Transverse colon (tissue), 4 donors: ENCODE data around the gene MYO18B. TPM values are rescaled to one million over a fixed set of nuclear protein-coding genes. Genes with fewer than 3 reads are reported as not detected.

ENCODE experiments used
- DNase-seq: peaks from one replicate; pipeline ENCODE4 v3.0.0-alpha.2; 2019
- H3K27ac ChIP-seq, 4 donors: fragments of 200-600 bp; sonication (generic); 2 replicates each; pipeline ENCODE4 v1.5.1; 2016 to 2018; ENCODE audit warnings: inconsistent platforms in 4 of 4
- H3K27me3 ChIP-seq: fragments of 200-600 bp; sonication (generic); 2 replicates; pipeline ENCODE4 v1.5.1; 2017; ENCODE audit warnings: inconsistent platforms
- H3K36me3 ChIP-seq, 4 donors: fragments of 200-600 bp; sonication (generic); 2 replicates each; pipeline ENCODE4 v1.5.1; 2017 to 2019; ENCODE audit warnings: inconsistent platforms in 4 of 4
- H3K4me1 ChIP-seq, 4 donors: fragments of 200-600 bp; sonication (generic); 2 replicates each; pipeline ENCODE4 v1.5.1; 2017 to 2020; ENCODE audit warnings: inconsistent platforms in 4 of 4
- H3K4me3 ChIP-seq, 4 donors: fragments of 200-600 bp; sonication (generic); 1 replicate in 1 of 4; 2 replicates in 3 of 4; pipeline versions ENCODE4 v1.5.1 to v1.6.1; 2017 to 2019; ENCODE audit warnings: inconsistent platforms in 4 of 4
- H3K9me3 ChIP-seq, 2 donors: fragments of 200-600 bp; sonication (generic); 2 replicates each; pipeline ENCODE4 v1.5.1; 2017 to 2019; ENCODE audit warnings: inconsistent platforms in 2 of 2
- EP300 ChIP-seq: sonication (generic); formaldehyde crosslinking; IDR thresholded peaks from one replicate; pipeline ENCODE4 v1.6.1; 2017; ENCODE audit warnings: antibody characterized with exemption, low read depth
- POLR2A ChIP-seq: fragments of 450-650 bp; IDR thresholded peaks from one replicate; pipeline ENCODE4 v1.6.1; 2016; ENCODE audit warnings: antibody characterized with exemption, mild to moderate bottlenecking, moderate library complexity
- POLR2AphosphoS5 ChIP-seq, 3 donors: sonication (generic); formaldehyde crosslinking; IDR thresholded peaks; one replicate each; pipeline ENCODE4 v1.6.1; 2016; ENCODE audit warnings: antibody characterized with exemption in 3 of 3
- WGBS, 2 donors: methylation state at CpG; one replicate each; pipeline ENCODE4 v1.1.5; 2018; ENCODE audit warnings: low coverage in 1 of 2; 5-methylcytosine and 5-hydroxymethylcytosine counted together
- in situ Hi-C, 4 donors: fragments of 200-750 bp; cut with MboI; loops; one replicate each; pipeline versions ENCODE4 v1.15.0 to v1.15.1; 2017; ENCODE audit warnings: low sequenced_read_pairs in 3 of 4, low pct_ligation_motif_present in 1 of 4, low pct_unique_long_range_greater_than_20kb in 1 of 4
- intact Hi-C: fragments of 100-400 bp; cut with DNase I; formaldehyde crosslinking; loops from one replicate; pipeline ENCODE4 v1.15.1; 2023; ENCODE audit warnings: low total_unique reads
- total RNA-seq, 4 donors: library from RNA; depleted of rRNA; stranded (reverse); fragments of >200 nt; gene quantifications; one replicate each; pipeline ENCODE4 v1.1.0, GENCODE V29; 2016
- TF ChIP-seq, protein P1 (sequence below), 5 experiments: fragments of 200-600 bp in 3 of 5; fragments of 450-650 bp in 2 of 5; sonication (generic) in 3 of 5; IDR thresholded peaks; 1 replicate in 2 of 5; 2 replicates in 3 of 5; pipeline ENCODE4 v1.5.1; 2016 to 2017; ENCODE audit warnings: antibody characterized with exemption in 5 of 5, inconsistent platforms in 3 of 5, mild to moderate bottlenecking in 2 of 5, moderate library complexity in 1 of 5

Gene MYO18B
- total RNA-seq, 4 donors from 2014 or later, result 0.27 TPM; not detected in 3

DNA sequence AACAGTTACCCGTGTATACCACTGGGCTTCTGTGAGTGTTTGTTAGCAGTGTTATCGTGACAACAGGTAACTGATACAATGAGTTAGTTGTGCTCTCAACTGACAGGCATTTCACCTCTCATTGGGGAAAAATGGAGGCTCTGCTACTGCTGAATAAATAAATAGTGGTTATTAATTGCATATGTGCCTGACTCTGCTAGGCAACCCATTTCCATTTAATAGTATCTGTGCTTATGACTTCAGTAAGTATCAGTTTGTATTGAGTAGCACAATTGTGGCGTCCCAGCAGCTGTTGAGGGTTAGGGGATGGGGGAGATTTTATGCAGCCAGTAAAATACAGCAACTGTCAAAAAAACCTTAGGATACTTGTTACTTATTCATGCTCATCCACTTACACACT lies 303.9 kb downstream of the MYO18B start:
- no peak for DNase-seq
- TF ChIP-seq, protein P1, sequence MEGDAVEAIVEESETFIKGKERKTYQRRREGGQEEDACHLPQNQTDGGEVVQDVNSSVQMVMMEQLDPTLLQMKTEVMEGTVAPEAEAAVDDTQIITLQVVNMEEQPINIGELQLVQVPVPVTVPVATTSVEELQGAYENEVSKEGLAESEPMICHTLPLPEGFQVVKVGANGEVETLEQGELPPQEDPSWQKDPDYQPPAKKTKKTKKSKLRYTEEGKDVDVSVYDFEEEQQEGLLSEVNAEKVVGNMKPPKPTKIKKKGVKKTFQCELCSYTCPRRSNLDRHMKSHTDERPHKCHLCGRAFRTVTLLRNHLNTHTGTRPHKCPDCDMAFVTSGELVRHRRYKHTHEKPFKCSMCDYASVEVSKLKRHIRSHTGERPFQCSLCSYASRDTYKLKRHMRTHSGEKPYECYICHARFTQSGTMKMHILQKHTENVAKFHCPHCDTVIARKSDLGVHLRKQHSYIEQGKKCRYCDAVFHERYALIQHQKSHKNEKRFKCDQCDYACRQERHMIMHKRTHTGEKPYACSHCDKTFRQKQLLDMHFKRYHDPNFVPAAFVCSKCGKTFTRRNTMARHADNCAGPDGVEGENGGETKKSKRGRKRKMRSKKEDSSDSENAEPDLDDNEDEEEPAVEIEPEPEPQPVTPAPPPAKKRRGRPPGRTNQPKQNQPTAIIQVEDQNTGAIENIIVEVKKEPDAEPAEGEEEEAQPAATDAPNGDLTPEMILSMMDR (IDR thresholded peaks at IDR 0.05), result no peak
- TF ChIP-seq POLR2A, result no peak
- no peak for TF ChIP-seq POLR2AphosphoS5 (IDR thresholded peaks at IDR 0.05)
- TF ChIP-seq EP300, result no peak
- H3K27me3 ChIP-seq, result peaks cover 10% of the 10 kb centered on the region
- intact Hi-C loops (no loop called here), in situ Hi-C loops (no loop called here)
- no peak overlapping the region for H3K27ac ChIP-seq
- H3K36me3 ChIP-seq, result no peaks in the 10 kb centered on the region
- H3K4me1 ChIP-seq, result no peaks in the 10 kb centered on the region
- H3K9me3 ChIP-seq, result no peaks in the 10 kb centered on the region
- 69 to 100% methylated on average over 1 to 3 of the region's 3 CpGs for WGBS, 2 donors
- H3K4me3 ChIP-seq, result no peak overlapping the region

DNA sequence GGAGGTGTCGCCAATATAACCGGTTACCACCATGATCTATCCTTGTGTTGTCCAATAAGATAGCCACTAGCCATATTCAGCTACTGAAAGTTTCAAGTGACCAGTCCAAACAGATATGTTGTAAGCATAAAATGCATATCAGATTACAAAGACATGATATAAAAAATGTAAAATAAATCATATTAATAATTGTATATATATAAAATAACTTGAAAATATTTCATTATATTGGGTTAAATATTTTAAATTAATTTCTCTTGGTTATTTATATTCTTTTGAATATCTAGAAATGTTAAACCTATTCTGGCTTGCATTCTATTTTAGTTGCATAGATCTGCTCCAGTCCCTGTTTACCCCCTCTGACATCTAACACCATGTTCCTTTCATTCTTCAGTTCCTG lies 305.5 kb downstream of the MYO18B start:
- H3K27me3 ChIP-seq, result peaks cover 10% of the 10 kb centered on the region
- no peak overlapping the region for H3K27ac ChIP-seq
- DNase-seq, result no peak
- H3K9me3 ChIP-seq, result no peaks in the 10 kb centered on the region
- TF ChIP-seq POLR2A (no peak), EP300 (no peak)
- TF ChIP-seq, protein P1 (IDR thresholded peaks at IDR 0.05), result no peak
- no peak overlapping the region for H3K4me3 ChIP-seq
- intact Hi-C loops, result no loop called here
- in situ Hi-C loops, result no loop called here
- 94 to 98% methylated on average over 2 of the region's 2 CpGs for WGBS, 2 donors
- H3K36me3 ChIP-seq, result no peaks in the 10 kb centered on the region
- no peaks in the 10 kb centered on the region for H3K4me1 ChIP-seq

DNA sequence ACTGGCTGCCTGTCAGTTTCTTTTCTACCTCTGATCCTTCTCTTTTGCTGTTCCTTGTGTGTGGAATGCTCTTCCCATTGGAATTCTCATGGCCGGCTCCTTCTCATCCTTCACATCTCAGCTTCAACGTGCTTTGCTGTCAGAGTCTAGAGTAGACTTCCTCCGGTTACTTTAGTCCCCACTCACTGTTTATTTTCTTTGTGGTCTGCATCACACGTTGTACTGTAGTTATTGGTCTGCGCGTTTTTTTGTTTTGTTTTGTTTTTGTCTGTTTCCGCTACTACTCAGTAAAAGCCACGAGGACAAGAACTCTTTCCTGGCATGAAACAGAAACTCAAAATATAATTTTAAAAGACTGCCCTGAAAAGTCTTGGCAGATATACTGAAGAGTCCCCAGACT lies 305.9 kb downstream of the MYO18B start:
- 66 to 69% methylated on average over 7 to 8 of the region's 8 CpGs for WGBS, 2 donors
- Histone ChIP-seq H3K4me3 (no peak overlapping the region), H3K27ac (no peak overlapping the region), H3K4me1 (no peaks in the 10 kb centered on the region), H3K9me3 (no peaks in the 10 kb centered on the region), H3K36me3 (no peaks in the 10 kb centered on the region), H3K27me3 (peaks cover 10% of the 10 kb centered on the region)
- intact Hi-C loops, result no loop called here
- TF ChIP-seq, protein P1 (IDR thresholded peaks at IDR 0.05), result no peak
- no peak for TF ChIP-seq POLR2A
- no peak for TF ChIP-seq POLR2AphosphoS5 (IDR thresholded peaks at IDR 0.05)
- no peak for TF ChIP-seq EP300
- no peak for DNase-seq
- in situ Hi-C loops, result no loop called here

DNA sequence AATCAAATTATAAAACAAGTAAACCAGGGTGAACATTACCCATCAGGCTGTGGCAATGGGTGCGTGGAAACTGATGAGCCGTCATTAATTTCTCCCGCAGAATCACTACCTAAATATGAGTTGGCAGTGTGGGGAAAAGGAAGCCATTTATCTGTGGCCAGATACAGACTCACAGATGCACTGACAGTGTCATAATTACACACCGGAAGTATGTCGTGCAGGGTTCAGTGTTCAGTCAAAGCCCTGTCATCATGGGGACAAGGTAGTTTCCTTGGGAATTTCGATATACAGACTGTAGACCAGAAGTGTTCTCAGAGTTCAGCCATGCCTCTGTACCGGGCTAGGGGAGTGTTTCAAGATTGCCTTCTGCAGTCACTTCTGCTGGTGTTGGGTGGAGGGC lies 308.1 kb downstream of the MYO18B start:
- in situ Hi-C loops (no loop called here), intact Hi-C loops (no loop called here)
- Histone ChIP-seq H3K27ac (no peak overlapping the region), H3K4me1 (no peaks in the 10 kb centered on the region), H3K9me3 (no peaks in the 10 kb centered on the region), H3K36me3 (no peaks in the 10 kb centered on the region), H3K4me3 (no peak overlapping the region), H3K27me3 (peaks cover 10% of the 10 kb centered on the region)
- TF ChIP-seq EP300, result no peak
- TF ChIP-seq POLR2AphosphoS5 (IDR thresholded peaks at IDR 0.05), result no peak
- no peak for TF ChIP-seq POLR2A
- TF ChIP-seq, protein P1 (IDR thresholded peaks at IDR 0.05), result no peak
- DNase-seq, result no peak
- 80 to 89% methylated on average over 5 to 7 of the region's 7 CpGs for WGBS, 2 donors
